Mucosa of descending colon (tissue), 3 donors: Measurements from ENCODE around the gene DARS2. TPM values are rescaled to one million over a fixed set of nuclear protein-coding genes. Genes with fewer than 3 reads are reported as not detected.
"Not testable (repeated sequence)": the region's sequence is repeated elsewhere in the genome, so short reads cannot be mapped to it uniquely, and the experiment has no call there.

Experiments used
- ATAC-seq: fragments of 200-7000 bp; cut with Tn5 transposase; one replicate; pipeline ENCODE4 v1.9.1; 2020; ENCODE audit warnings: mild to moderate bottlenecking, moderate library complexity
- DNase-seq, 3 donors: peaks; one replicate each; pipeline ENCODE4 v3.0.0-alpha.2; 2020
- H3K36me3 ChIP-seq: fragments of 200-600 bp; one replicate; pipeline ENCODE4 v1.8.0; 2021; ENCODE audit warnings: low read depth, mild to moderate bottlenecking
- H3K4me1 ChIP-seq: fragments of 200-600 bp; one replicate; pipeline ENCODE4 v1.8.0; 2021; ENCODE audit warnings: low read depth, mild to moderate bottlenecking
- H3K4me3 ChIP-seq: fragments of 200-600 bp; one replicate; pipeline ENCODE4 v1.8.0; 2021; ENCODE audit warnings: mild to moderate bottlenecking
- H3K9me3 ChIP-seq: fragments of 200-600 bp; one replicate; pipeline ENCODE4 v1.8.0; 2021; ENCODE audit warnings: mild to moderate bottlenecking
- intact Hi-C, 2 donors: fragments of 100-400 bp; cut with DNase I in 1 of 2; cut with micrococcal nuclease in 1 of 2; formaldehyde crosslinking; loops; one replicate each; pipeline versions ENCODE4 v1.11.0 to v1.11.1; 2022; cut with DNase I, micrococcal nuclease
- total RNA-seq, 3 donors: library from RNA; stranded (reverse); fragmentation: NEBNext Ultra II Directional in 2 of 3; extraction: Animal tissue kit (Norgen Biotek cat#: 25700) in 2 of 3; gene quantifications; one replicate each; pipeline versions ENCODE4 v1.2.1 to v1.2.4, GENCODE V29; 2021 to 2023
- TF ChIP-seq, protein P1 (sequence below): fragments of 200-600 bp; IDR thresholded peaks from one replicate; pipeline ENCODE4 v1.8.0; 2022; ENCODE audit warnings: antibody characterized with exemption, mild to moderate bottlenecking
- donor health status: DM: no; HTN: no; CAD: no; lungs with moderate emphysema.
- donor health status: DM: no; HTN: no; CAD: no.
- donor health status: DM: no; HTN: yes; CAD: no.

The DARS2 gene
- total RNA-seq, 3 donors from 2014 or later: 15.2 to 29.4 (median 21.6) TPM

DNA sequence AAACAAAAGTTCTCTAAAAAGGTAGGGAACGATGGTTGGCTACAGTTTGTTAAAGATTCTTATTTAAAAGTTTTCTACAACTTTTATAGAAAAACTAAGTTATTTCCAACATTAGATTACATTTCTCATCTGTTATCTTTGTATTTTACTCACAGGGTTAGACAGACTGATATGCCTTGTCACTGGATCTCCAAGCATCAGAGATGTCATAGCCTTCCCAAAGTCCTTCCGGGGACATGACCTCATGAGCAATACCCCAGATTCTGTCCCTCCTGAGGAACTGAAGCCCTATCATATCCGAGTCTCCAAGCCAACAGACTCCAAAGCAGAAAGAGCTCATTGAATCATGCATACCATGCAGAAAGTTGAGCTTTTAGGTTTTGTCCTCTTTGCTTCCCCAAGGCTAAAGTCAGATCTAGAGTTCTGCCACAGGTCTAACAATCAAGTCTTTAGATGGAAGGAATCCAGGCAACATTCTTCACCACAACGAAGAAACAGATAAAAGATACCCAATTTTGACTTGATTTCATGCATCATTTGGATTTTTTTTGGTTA is 33.0 kb downstream of the DARS2 start:
- TF ChIP-seq, protein P1, sequence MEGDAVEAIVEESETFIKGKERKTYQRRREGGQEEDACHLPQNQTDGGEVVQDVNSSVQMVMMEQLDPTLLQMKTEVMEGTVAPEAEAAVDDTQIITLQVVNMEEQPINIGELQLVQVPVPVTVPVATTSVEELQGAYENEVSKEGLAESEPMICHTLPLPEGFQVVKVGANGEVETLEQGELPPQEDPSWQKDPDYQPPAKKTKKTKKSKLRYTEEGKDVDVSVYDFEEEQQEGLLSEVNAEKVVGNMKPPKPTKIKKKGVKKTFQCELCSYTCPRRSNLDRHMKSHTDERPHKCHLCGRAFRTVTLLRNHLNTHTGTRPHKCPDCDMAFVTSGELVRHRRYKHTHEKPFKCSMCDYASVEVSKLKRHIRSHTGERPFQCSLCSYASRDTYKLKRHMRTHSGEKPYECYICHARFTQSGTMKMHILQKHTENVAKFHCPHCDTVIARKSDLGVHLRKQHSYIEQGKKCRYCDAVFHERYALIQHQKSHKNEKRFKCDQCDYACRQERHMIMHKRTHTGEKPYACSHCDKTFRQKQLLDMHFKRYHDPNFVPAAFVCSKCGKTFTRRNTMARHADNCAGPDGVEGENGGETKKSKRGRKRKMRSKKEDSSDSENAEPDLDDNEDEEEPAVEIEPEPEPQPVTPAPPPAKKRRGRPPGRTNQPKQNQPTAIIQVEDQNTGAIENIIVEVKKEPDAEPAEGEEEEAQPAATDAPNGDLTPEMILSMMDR: no peak
- Histone ChIP-seq H3K36me3 (no peaks in the 10 kb centered on the region), H3K9me3 (no peaks in the 10 kb centered on the region), H3K4me1 (no peaks in the 10 kb centered on the region), H3K4me3 (no peak overlapping the region)
- no peak for DNase-seq
- ATAC-seq: no peak
- intact Hi-C loops: no loop called here

DNA sequence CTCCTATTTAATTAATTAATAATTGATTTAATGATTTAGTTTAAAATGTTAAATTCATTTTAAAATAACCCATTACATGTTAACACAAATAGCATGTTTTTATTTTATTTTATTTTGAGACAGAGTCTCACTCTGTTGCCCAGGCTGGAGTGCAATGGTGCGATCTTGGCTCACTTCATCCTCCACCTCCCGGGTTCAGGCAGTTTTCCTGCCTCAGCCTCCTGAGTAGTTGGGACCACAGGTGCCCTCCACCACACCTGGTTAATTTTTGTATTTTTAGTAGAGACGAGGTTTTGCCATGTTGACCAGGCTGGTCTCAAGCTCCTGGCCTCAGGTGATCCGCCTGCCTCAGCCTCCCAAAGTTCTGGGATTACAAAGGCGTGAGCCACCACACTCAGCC is 35.1 kb downstream of the DARS2 start:
- DNase-seq, intact Hi-C loops, H3K36me3 ChIP-seq, ATAC-seq, H3K9me3 ChIP-seq, H3K4me3 ChIP-seq, H3K4me1 ChIP-seq: not testable (repeated sequence)

DNA sequence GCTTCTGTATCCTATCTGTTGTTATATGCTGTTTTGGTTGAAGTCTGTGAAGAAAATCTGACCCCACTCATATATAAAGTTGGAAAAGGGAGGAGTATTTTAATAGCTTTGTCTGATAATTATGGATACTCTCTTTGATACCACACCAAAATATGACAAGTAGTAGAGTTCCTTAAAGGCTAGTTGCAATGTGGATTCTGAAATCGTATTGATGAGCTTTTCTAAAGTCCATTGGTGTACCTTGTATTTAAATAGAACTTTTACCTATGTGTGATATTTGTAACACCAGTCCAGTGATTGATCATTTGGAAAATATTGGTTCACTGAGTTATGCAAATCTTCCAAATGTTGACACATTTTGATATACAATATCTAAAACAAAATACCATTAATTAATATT is 35.6 kb downstream of the DARS2 start:
- H3K36me3 ChIP-seq: no peaks in the 10 kb centered on the region
- TF ChIP-seq, protein P1: no peak
- H3K9me3 ChIP-seq: no peaks in the 10 kb centered on the region
- no peaks in the 10 kb centered on the region for H3K4me1 ChIP-seq
- no peak overlapping the region for H3K4me3 ChIP-seq
- ATAC-seq (no peak), DNase-seq (no peak)
- intact Hi-C loops: no loop called here

DNA sequence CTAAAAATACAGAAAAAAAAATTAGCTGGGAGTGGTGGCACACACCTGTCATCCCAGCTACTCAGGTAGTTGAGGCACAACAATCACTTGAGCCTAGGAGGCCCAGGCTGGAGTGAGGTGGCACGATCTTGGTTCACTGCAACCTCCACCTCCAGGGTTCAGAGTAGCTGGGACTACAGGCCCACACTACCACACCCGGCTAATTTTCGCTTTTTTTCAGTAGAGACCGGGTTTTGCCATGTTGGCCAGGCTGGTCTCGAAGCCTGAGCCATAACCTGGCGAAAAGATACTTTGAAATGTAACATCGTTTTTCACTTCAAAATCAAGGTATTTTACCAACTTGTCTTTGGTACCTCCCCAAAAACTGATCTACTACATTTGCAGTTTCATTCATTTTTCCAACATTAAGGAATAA is 37.3 kb downstream of the DARS2 start:
- TF ChIP-seq, protein P1: no peak
- no peak for DNase-seq
- ATAC-seq: peak; percentile 31
- H3K9me3 ChIP-seq: no peaks in the 10 kb centered on the region
- intact Hi-C loops: no loop called here
- H3K4me1 ChIP-seq: peaks cover 10% of the 10 kb centered on the region
- H3K4me3 ChIP-seq: no peak overlapping the region
- H3K36me3 ChIP-seq: no peaks in the 10 kb centered on the region

DNA sequence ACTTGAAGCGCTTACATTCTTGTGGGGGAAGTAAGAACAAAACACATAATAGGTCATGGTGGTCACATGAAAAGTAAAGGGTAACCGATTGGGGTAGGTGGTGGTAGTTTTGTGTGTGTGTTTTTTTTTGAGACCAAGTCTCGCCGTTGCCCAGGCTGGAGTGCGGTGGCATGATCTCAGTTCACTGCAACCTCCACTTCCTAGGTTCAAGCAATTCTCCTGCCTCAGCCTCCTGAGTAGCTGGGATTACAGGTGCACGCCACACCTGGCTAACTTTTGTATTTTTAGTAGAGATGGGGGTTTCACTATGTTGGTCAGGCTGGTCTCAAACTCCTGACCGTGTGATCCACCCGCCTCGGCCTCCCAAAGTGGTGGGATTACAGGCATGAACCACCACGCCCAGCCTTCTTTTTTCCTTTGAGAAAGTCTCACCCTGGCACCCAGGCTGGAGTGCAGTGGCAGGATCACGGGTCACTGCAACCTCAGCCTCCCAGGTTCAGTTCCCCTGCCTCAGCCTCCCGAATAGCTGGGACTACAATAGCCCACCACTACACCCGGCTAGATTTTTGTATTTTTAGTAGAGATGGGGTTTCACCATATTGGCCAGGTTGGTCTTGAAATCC is 37.8 kb downstream of the DARS2 start:
- intact Hi-C loops, ATAC-seq, H3K36me3 ChIP-seq, H3K9me3 ChIP-seq, DNase-seq, H3K4me3 ChIP-seq: not testable (repeated sequence)
- peaks cover 12% of the 10 kb centered on the region for H3K4me1 ChIP-seq

DNA sequence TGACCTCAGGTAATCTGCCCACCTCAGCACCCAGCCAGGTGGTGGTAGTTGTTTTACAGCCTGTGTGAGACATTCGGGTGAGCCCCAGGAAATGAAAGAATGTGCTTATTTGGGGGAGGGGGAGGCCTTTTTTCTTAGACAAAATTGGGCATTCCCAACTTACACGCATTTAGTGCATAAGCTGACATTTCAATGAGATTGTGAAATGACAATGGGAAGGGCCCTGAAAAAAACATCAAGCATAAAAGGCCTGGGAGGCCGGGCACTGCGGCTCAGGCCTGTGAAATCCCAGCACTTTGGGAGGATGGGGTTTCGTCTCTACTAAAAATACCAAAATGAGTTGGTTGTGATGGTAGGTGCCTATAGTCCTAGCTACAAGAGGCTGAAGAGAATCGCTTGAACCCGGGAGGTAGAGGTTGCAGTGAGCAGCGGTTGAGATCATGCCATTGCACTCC is 38.3 kb downstream of the DARS2 start:
- no peak for DNase-seq
- Histone ChIP-seq H3K4me3 (no peak overlapping the region), H3K36me3 (no peaks in the 10 kb centered on the region), H3K9me3 (no peaks in the 10 kb centered on the region), H3K4me1 (peaks cover 12% of the 10 kb centered on the region)
- intact Hi-C loops: no loop called here
- TF ChIP-seq, protein P1: no peak
- ATAC-seq: no peak
